GM18502 (cell line): Measurements from ENCODE around the gene HSD17B14.
"Not testable (repeated sequence)": the region's sequence is repeated elsewhere in the genome, so short reads cannot be mapped to it uniquely, and the experiment has no call there.

Experiments used
- ATAC-seq: cut with Tn5 transposase; IDR thresholded peaks from one replicate; pipeline ENCODE4 v1.9.1; 2021; ENCODE audit warnings: mild to moderate bottlenecking; ENCODE audit not compliant: unreplicated experiment, poor library complexity

HSD17B14 gene

GRCh38 chr19:48768994-48769713 lies 67.1 kb downstream of the HSD17B14 start:
- ATAC-seq: no peak

GRCh38 chr19:48768171-48768753 lies 68.0 kb downstream of the HSD17B14 start:
- ATAC-seq: not testable (repeated sequence)

DNA sequence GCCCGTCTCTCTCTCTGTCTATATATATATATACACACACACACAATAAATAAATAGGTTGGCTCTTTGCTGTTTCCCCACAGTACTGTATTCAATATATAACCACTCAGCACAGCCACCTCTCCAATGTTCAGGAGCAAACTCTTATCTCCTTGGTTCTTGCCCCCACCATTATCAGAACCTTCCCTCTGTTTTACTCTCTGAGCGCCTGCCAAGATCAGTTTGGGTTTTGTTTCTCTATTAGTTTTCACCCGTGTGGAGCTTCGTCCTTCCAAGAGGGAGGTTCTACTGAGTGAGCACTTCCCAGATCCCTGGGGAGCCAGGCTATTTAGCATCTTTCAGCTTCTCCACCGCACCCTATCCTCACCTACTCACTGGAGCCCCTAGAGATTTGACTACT lies 70.5 kb downstream of the HSD17B14 start:
- not testable (repeated sequence) for ATAC-seq
